Esophagus squamous epithelium (tissue), 4 donors: ENCODE measurements around the gene PTCH1.

ENCODE experiments used
- POLR2A ChIP-seq, 4 donors: fragments of 450-650 bp; IDR thresholded peaks; one replicate each; pipeline ENCODE4 v1.6.1; 2017; ENCODE audit warnings: antibody characterized with exemption in 4 of 4, mild to moderate bottlenecking in 4 of 4, moderate library complexity in 3 of 4
- TF ChIP-seq, protein P1 (sequence below), 6 experiments: fragments of 450-650 bp in 4 of 6; fragments of 200-600 bp in 2 of 6; sonication (generic) in 2 of 6; IDR thresholded peaks; one replicate each; pipeline ENCODE4 v1.5.1; 2016 to 2019; ENCODE audit warnings: antibody characterized with exemption in 6 of 6, mild to moderate bottlenecking in 4 of 6, moderate library complexity in 4 of 6

DNA sequence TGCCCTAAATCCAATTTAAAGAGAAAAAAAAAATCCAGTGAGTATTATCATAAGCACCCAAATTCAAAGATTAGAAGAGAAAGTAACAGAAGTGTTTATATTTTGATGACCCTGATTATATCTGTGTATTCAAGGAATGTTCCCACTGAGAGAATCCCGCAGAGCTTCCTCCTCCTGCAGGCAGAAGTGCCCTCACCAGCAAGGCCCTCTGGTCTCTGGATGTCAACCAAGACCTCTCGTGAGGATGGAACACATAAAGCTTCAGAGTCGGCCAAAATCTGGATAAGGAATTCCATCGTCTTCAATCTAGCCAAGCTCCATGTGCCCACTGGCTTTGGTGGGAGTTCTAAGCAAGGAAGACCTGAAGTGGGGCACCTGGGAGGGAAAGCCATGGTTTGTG lies 18.1 kb downstream of the PTCH1 start:
- TF ChIP-seq, protein P1, sequence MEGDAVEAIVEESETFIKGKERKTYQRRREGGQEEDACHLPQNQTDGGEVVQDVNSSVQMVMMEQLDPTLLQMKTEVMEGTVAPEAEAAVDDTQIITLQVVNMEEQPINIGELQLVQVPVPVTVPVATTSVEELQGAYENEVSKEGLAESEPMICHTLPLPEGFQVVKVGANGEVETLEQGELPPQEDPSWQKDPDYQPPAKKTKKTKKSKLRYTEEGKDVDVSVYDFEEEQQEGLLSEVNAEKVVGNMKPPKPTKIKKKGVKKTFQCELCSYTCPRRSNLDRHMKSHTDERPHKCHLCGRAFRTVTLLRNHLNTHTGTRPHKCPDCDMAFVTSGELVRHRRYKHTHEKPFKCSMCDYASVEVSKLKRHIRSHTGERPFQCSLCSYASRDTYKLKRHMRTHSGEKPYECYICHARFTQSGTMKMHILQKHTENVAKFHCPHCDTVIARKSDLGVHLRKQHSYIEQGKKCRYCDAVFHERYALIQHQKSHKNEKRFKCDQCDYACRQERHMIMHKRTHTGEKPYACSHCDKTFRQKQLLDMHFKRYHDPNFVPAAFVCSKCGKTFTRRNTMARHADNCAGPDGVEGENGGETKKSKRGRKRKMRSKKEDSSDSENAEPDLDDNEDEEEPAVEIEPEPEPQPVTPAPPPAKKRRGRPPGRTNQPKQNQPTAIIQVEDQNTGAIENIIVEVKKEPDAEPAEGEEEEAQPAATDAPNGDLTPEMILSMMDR (IDR thresholded peaks at IDR 0.05), result no peak
- no peak for TF ChIP-seq POLR2A (IDR thresholded peaks at IDR 0.05)
